CD14-positive monocyte (primary cell): ENCODE measurements around the gene SCGB1C2. TPM values are rescaled to one million over a fixed set of nuclear protein-coding genes. Genes with fewer than 3 reads are reported as not detected.

Experiments used
- DNase-seq, 3 donors: peaks; one replicate each; pipeline ENCODE4 v3.0.0-alpha.2; 2011 to 2022
- H2AFZ ChIP-seq: 2 replicates; pipeline ENCODE4 v1.6.0; 2012; ENCODE audit warnings: mild to moderate bottlenecking, low read depth, low read length, inconsistent platforms; ENCODE audit not compliant: insufficient read depth, poor library complexity, severe bottlenecking
- H3K27ac ChIP-seq, 2 donors: 1 replicate in 1 of 2; 2 replicates in 1 of 2; pipeline ENCODE4 v1.5.1; 2012 to 2013; ENCODE audit warnings: low read length in 2 of 2, control low read depth in 1 of 2, inconsistent platforms in 1 of 2, low read depth in 1 of 2, mild to moderate bottlenecking in 1 of 2
- H3K27me3 ChIP-seq, 2 donors: one replicate each; pipeline versions ENCODE4 v1.6.0 to v1.6.1; 2011 to 2013; ENCODE audit warnings: low read length in 2 of 2; ENCODE audit not compliant: control insufficient read depth in 2 of 2, insufficient read depth in 2 of 2
- H3K36me3 ChIP-seq, 2 donors: replicated peaks in 1 of 2; 1 replicate in 1 of 2; 2 replicates in 1 of 2; pipeline versions ENCODE4 v1.5.1 to v1.6.1; 2012 to 2013; ENCODE audit warnings: low read length in 2 of 2, control low read depth in 1 of 2, inconsistent platforms in 1 of 2, mild to moderate bottlenecking in 1 of 2; ENCODE audit not compliant: insufficient read depth in 2 of 2, control insufficient read depth in 1 of 2
- H3K4me1 ChIP-seq, 2 donors: 1 replicate in 1 of 2; 2 replicates in 1 of 2; pipeline versions ENCODE4 v1.5.1 to v1.6.1; 2012 to 2013; ENCODE audit warnings: low read length in 2 of 2, control low read depth in 1 of 2, inconsistent platforms in 1 of 2, mild to moderate bottlenecking in 1 of 2, moderate library complexity in 1 of 2; ENCODE audit not compliant: insufficient read depth in 2 of 2, control insufficient read depth in 1 of 2
- H3K4me2 ChIP-seq: replicated peaks from 2 replicates; pipeline ENCODE3; 2012; ENCODE audit warnings: low read length, moderate library complexity, mild to moderate bottlenecking; ENCODE audit not compliant: poor library complexity, severe bottlenecking; ENCODE audit errors: extremely low read depth
- H3K4me3 ChIP-seq, 3 experiments: fragments of 200-600 bp in 1 of 3; sonication (generic) in 1 of 3; replicated peaks in 1 of 3; 1 replicate in 2 of 3; 2 replicates in 1 of 3; pipeline ENCODE4 v1.5.1; 2011 to 2013; ENCODE audit warnings: low read length in 3 of 3, mild to moderate bottlenecking in 3 of 3, control low read depth in 2 of 3, low read depth in 2 of 3, inconsistent platforms in 1 of 3, moderate library complexity in 1 of 3
- H3K79me2 ChIP-seq: 2 replicates; pipeline ENCODE4 v1.6.0; 2012; ENCODE audit warnings: mild to moderate bottlenecking, control low read depth, inconsistent platforms, low read length, moderate library complexity; ENCODE audit not compliant: insufficient read depth
- H3K9ac ChIP-seq: 2 replicates; pipeline ENCODE4 v1.6.0; 2017; ENCODE audit warnings: low read length, mild to moderate bottlenecking; ENCODE audit not compliant: insufficient read depth, poor library complexity, severe bottlenecking
- H3K9me3 ChIP-seq, 2 donors: replicated peaks in 1 of 2; 1 replicate in 1 of 2; 2 replicates in 1 of 2; pipeline versions ENCODE4 v1.5.1 to v1.6.1; 2012 to 2013; ENCODE audit warnings: low read length in 2 of 2, control low read depth in 1 of 2; ENCODE audit not compliant: control insufficient read depth in 1 of 2, insufficient read depth in 1 of 2
- H4K20me1 ChIP-seq: 2 replicates; pipeline ENCODE4 v1.6.0; 2012; ENCODE audit warnings: mild to moderate bottlenecking, low read length, control low read depth, moderate library complexity; ENCODE audit not compliant: insufficient read depth
- H3K27ac Mint-ChIP-seq, 7 donors: one replicate each; pipeline ENCODE4 v1.8.0; 2020; ENCODE audit warnings: mild to moderate bottlenecking in 7 of 7, mixed read lengths in 7 of 7, moderate library complexity in 6 of 7, inconsistent platforms in 2 of 7
- H3K27me3 Mint-ChIP-seq, 3 donors: one replicate each; pipeline ENCODE4 v1.8.0; 2021 to 2022; ENCODE audit warnings: low read depth in 3 of 3, mild to moderate bottlenecking in 3 of 3, mixed read lengths in 3 of 3, moderate library complexity in 3 of 3, inconsistent platforms in 1 of 3
- H3K36me3 Mint-ChIP-seq, 2 donors: one replicate each; pipeline ENCODE4 v1.8.0; 2020; ENCODE audit warnings: mixed read lengths in 2 of 2, inconsistent platforms in 1 of 2, mild to moderate bottlenecking in 1 of 2
- H3K4me1 Mint-ChIP-seq: one replicate; pipeline ENCODE4 v1.8.0; 2020; ENCODE audit warnings: mild to moderate bottlenecking, mixed read lengths
- H3K4me3 Mint-ChIP-seq, 2 donors: one replicate each; pipeline ENCODE4 v1.8.0; 2020; ENCODE audit warnings: mild to moderate bottlenecking in 2 of 2, mixed read lengths in 2 of 2, moderate library complexity in 1 of 2
- H3K9me3 Mint-ChIP-seq, 7 donors: one replicate each; pipeline ENCODE4 v1.8.0; 2020 to 2022; ENCODE audit warnings: mixed read lengths in 7 of 7, mild to moderate bottlenecking in 6 of 7, moderate library complexity in 6 of 7, inconsistent platforms in 2 of 7
- WGBS: methylation state at CpG from one replicate; pipeline ENCODE4 v1.1.5; 2013; ENCODE audit warnings: missing lambda C conversion rate; ENCODE audit not compliant: insufficient coverage; 5-methylcytosine and 5-hydroxymethylcytosine counted together
- intact Hi-C, 2 donors: fragments of 100-400 bp; cut with micrococcal nuclease; formaldehyde crosslinking; loops; one replicate each; pipeline versions ENCODE4 v1.15.0 to v1.15.1; 2023
- polyA plus RNA-seq, 3 donors: library from polyadenylated mRNA; depleted of rRNA in 1 of 3; unstranded in 2 of 3; stranded (reverse) in 1 of 3; fragments of 300-500 nt in 2 of 3; fragments of >200 nt in 1 of 3; fragmentation: Illumina TruSeq in 2 of 3; gene quantifications; 1 replicate in 2 of 3; 2 replicates in 1 of 3; pipeline ENCODE4 v1.2.3, GENCODE V29; 2012 to 2021
- TF ChIP-seq, protein P1 (sequence below): fragments of 200-600 bp; IDR thresholded peaks from one replicate; pipeline ENCODE4 v1.8.0; 2022; ENCODE audit warnings: antibody characterized with exemption, mild to moderate bottlenecking

SCGB1C2 gene
- polyA plus RNA-seq, 3 donors, result not detected

DNA sequence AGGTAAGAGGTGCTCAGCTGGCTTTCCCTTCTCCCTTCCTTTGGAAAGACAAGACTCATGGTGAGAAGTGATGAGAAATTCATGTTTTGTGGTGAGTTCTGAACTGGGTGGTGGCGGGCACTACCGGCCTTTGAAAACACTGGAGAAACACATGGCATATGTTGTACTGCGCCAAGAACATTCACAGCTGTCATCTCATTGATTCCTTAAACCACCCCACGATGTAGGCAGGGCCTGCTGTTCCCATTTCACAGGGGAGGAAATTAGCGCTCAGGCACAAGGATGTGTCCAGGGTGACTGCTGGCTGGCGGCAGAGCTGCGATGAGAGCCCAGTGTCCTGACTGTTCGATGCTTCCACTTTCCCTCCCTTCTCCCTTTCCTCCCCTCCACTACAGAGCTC is 45.7 kb downstream of the SCGB1C2 start:
- Histone ChIP-seq H3K9me3 (peaks cover 0 to 6% of the 10 kb centered on the region in 2 donors), H2AFZ (no peak overlapping the region), H3K4me3 (no peak overlapping the region), H4K20me1 (no peaks in the 10 kb centered on the region), H3K27ac (no peak overlapping the region), H3K27me3 (peaks cover 9 to 55% of the 10 kb centered on the region in 2 donors), H3K36me3 (no peaks in the 10 kb centered on the region), H3K4me2 (no peak overlapping the region), H3K4me1 (peaks cover 11 to 28% of the 10 kb centered on the region in 2 donors), H3K9ac (no peak overlapping the region), H3K79me2 (no peaks in the 10 kb centered on the region)
- Mint-ChIP-seq H3K27me3 (peaks cover 44 to 72% (median 52%) of the 10 kb centered on the region in 3 donors), H3K36me3 (peaks cover 0 to 5% of the 10 kb centered on the region in 2 donors), H3K4me1 (peaks cover 28% of the 10 kb centered on the region), H3K4me3 (peak overlapping the region in 1 of 2 donors; percentile 86), H3K27ac (no peak overlapping the region), H3K9me3 (peaks cover 0 to 6% (median 2%) of the 10 kb centered on the region in 7 donors)
- 73% methylated on average over 3 of the region's 8 CpGs for WGBS
- intact Hi-C loops, result no loop called here
- DNase-seq, result no peak
- TF ChIP-seq, protein P1, sequence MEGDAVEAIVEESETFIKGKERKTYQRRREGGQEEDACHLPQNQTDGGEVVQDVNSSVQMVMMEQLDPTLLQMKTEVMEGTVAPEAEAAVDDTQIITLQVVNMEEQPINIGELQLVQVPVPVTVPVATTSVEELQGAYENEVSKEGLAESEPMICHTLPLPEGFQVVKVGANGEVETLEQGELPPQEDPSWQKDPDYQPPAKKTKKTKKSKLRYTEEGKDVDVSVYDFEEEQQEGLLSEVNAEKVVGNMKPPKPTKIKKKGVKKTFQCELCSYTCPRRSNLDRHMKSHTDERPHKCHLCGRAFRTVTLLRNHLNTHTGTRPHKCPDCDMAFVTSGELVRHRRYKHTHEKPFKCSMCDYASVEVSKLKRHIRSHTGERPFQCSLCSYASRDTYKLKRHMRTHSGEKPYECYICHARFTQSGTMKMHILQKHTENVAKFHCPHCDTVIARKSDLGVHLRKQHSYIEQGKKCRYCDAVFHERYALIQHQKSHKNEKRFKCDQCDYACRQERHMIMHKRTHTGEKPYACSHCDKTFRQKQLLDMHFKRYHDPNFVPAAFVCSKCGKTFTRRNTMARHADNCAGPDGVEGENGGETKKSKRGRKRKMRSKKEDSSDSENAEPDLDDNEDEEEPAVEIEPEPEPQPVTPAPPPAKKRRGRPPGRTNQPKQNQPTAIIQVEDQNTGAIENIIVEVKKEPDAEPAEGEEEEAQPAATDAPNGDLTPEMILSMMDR, result no peak

DNA sequence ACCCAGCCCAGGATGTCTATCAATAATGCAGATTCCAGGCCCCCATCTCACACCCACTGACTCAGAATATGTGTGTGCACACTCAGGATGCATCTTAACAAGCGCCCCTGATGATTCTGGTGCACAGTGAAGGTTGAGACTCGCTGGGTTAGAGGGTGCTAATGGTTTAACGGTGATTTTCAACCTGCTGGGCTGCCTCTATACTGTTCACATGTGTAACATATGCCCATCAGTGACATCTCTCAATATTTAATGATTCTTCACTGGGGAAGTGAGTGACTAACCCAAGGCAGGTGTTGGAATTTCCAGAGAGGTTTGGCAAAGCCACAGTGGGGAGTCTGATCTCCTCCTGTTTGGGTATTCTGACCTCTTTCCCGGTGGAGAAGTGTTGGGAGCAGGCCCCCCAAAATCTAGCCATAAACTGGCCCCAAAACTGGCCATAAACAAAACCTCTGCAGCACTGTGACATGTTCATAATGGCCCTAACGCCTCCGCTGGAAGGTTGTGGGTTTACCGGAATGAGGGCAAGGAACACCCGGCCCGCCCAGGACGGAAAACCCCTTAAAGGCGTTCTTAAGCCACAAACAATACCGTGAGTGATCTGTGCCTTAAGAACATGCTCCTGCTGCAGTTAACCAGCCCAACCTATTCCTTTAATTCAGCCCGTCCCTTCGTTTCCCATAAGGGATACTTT is 48.2 kb downstream of the SCGB1C2 start:
- Histone ChIP-seq H3K4me2 (no peak overlapping the region), H3K4me1 (peaks cover 11 to 20% of the 10 kb centered on the region in 2 donors), H3K79me2 (no peaks in the 10 kb centered on the region), H4K20me1 (no peaks in the 10 kb centered on the region), H3K9me3 (no peaks in the 10 kb centered on the region), H3K27ac (no peak overlapping the region), H3K36me3 (no peaks in the 10 kb centered on the region), H2AFZ (no peak overlapping the region), H3K27me3 (peaks cover 7 to 34% of the 10 kb centered on the region in 2 donors), H3K9ac (no peak overlapping the region), H3K4me3 (no peak overlapping the region)
- intact Hi-C loops, result no loop called here
- H3K9me3 Mint-ChIP-seq, result peaks cover 0 to 6% (median 2%) of the 10 kb centered on the region in 7 donors
- 63% methylated on average over 3 of the region's 14 CpGs for WGBS
- H3K27me3 Mint-ChIP-seq, result peaks cover 26 to 50% (median 44%) of the 10 kb centered on the region in 3 donors
- peaks cover 28% of the 10 kb centered on the region for H3K4me1 Mint-ChIP-seq
- H3K36me3 Mint-ChIP-seq, result peaks cover 0 to 5% of the 10 kb centered on the region in 2 donors
- peak overlapping the region in 1 of 2 donors; percentile 60 for H3K4me3 Mint-ChIP-seq
- no peak for DNase-seq
- H3K27ac Mint-ChIP-seq, result no peak overlapping the region
- TF ChIP-seq, protein P1, result no peak
